Natural killer cell treated with Interleukin-12 subunit alpha and Interleukin-12 subunit beta and Interleukin-15 and Interleukin-18, amount 100 ng/mL, for 72 hours (primary cell): ENCODE data around the gene KXD1. TPM values are rescaled to one million over a fixed set of nuclear protein-coding genes. Genes with fewer than 3 reads are reported as not detected.

Experiments
- ATAC-seq, 2 donors: fragments of 150-1000 bp; cut with Tn5 transposase in 1 of 2; sonication (Bioruptor Pico), chemical (Tn5 transposase) in 1 of 2; 2 replicates each; pipeline ENCODE4 v1.10.0; 2021
- DNase-seq: peaks from one replicate; pipeline ENCODE4 v3.0.0; 2022; ENCODE audit warnings: low spot score
- H3K27ac Mint-ChIP-seq, 2 donors: 1 replicate in 1 of 2; 2 replicates in 1 of 2; pipeline ENCODE4 v1.8.0; 2022; ENCODE audit warnings: mixed read lengths in 2 of 2, mild to moderate bottlenecking in 1 of 2, moderate library complexity in 1 of 2
- H3K27me3 Mint-ChIP-seq, 2 donors: 1 replicate in 1 of 2; 2 replicates in 1 of 2; pipeline ENCODE4 v1.8.0; 2022; ENCODE audit warnings: mixed read lengths in 2 of 2
- H3K36me3 Mint-ChIP-seq: one replicate; pipeline ENCODE4 v1.8.0; 2022; ENCODE audit warnings: mixed read lengths
- H3K4me1 Mint-ChIP-seq, 2 donors: 1 replicate in 1 of 2; 2 replicates in 1 of 2; pipeline ENCODE4 v1.8.0; 2022; ENCODE audit warnings: low read depth in 2 of 2, mixed read lengths in 2 of 2, mild to moderate bottlenecking in 1 of 2
- H3K4me3 Mint-ChIP-seq: one replicate; pipeline ENCODE4 v1.8.0; 2022; ENCODE audit warnings: mixed read lengths
- H3K9me3 Mint-ChIP-seq: 2 replicates; pipeline ENCODE4 v1.8.0; 2022; ENCODE audit warnings: mixed read lengths
- total RNA-seq, 2 donors: library from RNA; stranded (reverse); gene quantifications; one replicate each; pipeline ENCODE4 v1.2.3, GENCODE V29; 2022

The KXD1 gene
- total RNA-seq, 2 donors from 2014 or later, result 105 to 144 TPM

DNA sequence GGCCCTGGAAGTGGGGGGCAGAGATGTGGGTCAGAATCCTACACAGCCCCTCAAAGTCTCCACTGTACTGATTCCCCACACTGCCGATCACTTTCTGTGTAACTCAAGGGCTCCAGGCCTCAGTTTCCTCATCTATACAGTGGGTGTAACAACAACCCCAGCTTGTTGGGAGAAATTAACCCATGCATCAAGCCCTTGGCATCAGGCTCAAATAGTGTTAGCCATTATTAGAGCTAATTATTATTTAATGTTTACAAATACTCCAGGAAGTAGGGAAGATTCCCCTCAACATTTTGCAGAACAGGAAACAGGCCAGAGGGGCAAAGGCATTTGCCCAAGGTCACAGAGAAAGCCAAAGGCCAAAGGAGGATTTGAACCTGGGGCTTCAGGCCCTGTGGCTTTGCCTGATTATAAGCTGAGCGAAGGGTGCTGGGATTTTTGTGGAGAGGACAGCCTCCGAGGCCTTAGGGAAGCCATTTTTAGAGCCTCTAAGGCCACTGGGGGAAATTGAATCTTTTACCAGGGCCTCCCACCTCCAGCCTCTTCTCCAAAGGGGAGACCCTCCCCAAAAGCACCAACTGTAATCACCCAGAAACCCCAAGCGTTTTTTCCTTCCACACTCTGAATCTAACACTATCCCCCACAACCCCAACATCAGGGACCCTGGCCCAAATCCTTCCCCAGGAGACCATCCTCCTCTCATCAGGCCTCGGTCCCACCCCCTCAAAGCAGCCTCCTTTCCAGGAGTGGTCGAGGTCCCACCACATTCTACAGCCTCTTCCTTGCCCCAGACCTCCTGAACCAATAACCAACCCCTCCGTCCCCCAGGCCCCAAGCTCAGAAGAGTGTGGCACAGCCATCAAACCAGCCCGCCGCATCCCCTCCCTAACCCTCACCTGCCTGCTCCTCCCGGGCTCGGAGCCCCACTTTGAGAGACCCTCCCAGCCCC is 15.4 kb upstream of the KXD1 start:
- Mint-ChIP-seq H3K9me3 (no peaks in the 10 kb centered on the region), H3K36me3 (no peaks in the 10 kb centered on the region), H3K4me3 (peak overlapping the region; percentile 92), H3K27me3 (no peaks in the 10 kb centered on the region), H3K4me1 (peaks cover 24 to 26% of the 10 kb centered on the region in 2 donors), H3K27ac (peak overlapping the region; percentile 80 to 89)
- peak; percentile 54 for DNase-seq
- no peak for ATAC-seq

DNA sequence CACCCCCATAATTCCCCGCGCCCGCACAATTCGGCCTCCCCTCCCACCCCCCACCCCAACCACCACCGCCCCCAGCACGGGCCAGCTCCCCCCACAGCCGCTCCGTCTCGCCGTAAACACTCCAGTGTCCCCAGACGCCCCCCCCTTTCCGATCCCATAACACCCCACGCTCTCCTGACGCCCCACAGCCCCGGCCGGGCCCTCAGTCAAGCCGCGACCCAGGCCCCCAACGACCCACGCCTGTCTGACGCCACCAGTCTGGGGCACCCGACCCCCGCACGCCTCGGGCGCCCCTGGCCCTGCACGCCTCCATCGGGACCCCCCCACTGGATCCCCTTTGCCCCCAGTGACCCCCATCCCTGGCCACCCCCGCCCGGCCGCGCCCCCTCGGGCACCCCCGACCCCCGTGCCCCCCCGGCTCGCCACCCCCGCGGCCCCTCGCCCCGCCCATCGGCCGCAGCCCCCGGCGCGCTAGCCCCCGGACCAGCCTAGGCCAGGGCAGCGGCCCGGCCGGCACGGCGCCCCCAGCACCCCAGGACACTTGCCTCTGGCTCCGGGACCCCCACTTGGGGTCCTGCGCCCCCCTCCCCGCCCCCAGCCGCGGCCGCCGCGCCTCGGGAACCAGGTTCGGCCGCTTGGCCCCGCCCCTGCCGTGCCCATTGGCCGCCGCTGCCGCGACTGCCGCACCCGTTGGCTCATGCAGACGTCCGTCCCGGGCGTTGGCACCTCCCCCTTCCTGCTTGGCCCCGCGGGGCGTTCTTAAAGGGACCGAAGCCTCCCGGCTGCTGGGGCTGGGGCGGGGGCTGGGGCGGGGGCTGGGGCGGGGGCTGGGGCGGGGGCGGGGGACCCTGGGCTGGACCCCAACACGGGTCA is 14.5 kb upstream of the KXD1 start, which contains the start of gene FKBP8:
Gene FKBP8, minus strand, starts transcription at position 633 of the 873 bp plus-strand sequence. CDS start 1,603 bp downstream, outside the sequence.
- H3K27ac Mint-ChIP-seq, result peak within 1 kb of the TSS; percentile 85 to 93
- no peaks in the 10 kb centered on the region for H3K27me3 Mint-ChIP-seq
- H3K36me3 Mint-ChIP-seq, result no peaks in the 10 kb centered on the region
- peak within 1 kb of the TSS; percentile 92 for H3K4me3 Mint-ChIP-seq
- peaks cover 24 to 26% of the 10 kb centered on the region in 2 donors for H3K4me1 Mint-ChIP-seq
- DNase-seq (peak; percentile 94), ATAC-seq (peak; percentile 98 to 99)
- no peaks in the 10 kb centered on the region for H3K9me3 Mint-ChIP-seq

DNA sequence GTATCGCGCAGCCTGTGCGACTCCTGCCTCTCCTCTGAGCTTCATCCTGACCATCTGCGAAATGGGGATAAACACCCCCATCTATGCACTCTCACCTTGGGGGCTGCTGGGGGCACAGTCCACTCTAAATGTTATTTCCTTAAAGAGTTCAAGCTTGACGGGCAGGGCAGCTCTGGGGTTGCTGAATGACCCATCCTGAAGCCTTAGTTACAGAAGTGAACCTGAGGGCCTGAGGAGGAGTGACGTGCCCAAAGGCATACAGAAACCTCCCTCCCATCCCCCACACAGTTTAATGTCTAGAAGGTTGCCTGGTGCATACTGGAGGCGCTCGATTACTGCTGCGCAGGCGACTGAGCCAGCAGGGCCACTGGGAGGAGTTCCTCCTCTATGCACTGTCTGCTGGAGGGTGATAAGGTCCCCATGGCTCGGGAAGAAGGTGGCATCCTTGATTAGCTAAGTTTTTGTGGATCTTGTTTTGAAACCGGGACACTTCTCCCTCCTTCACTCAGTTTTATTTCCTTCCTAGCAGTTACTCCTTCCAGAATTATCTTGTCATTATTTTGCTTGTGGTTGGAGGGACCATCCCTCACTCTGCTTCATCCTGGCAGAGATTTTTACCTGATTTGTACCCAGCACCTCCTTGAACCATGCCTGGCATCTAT is 13.7 kb upstream of the KXD1 start:
- no peaks in the 10 kb centered on the region for H3K36me3 Mint-ChIP-seq
- peak overlapping the region; percentile 85 to 93 for H3K27ac Mint-ChIP-seq
- H3K27me3 Mint-ChIP-seq, result no peaks in the 10 kb centered on the region
- ATAC-seq (peak; percentile 79 to 85), DNase-seq (peak; percentile 82)
- peaks cover 24 to 26% of the 10 kb centered on the region in 2 donors for H3K4me1 Mint-ChIP-seq
- H3K4me3 Mint-ChIP-seq, result peak overlapping the region; percentile 92
- no peaks in the 10 kb centered on the region for H3K9me3 Mint-ChIP-seq

DNA sequence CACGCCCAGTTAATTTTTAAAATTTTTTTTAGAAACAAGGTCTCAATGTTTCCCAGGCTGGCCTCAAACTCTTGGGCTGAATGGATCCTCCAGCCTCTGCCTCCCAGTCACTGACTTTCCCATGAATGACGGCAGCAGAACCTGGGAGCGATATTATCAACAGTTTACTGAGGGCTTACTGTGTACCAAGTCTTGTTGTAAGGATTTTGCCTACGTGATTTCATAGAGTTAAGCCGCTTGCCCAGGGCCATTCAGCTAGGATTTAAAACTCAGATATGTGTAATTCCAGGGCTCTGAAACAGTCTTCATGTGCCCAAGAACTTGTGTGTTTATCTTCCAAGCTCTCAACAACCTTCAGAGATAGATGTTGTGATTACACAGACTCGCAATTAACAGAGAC is 6.0 kb upstream of the KXD1 start:
- Mint-ChIP-seq H3K27me3 (no peaks in the 10 kb centered on the region), H3K4me3 (no peak overlapping the region), H3K9me3 (no peaks in the 10 kb centered on the region), H3K4me1 (no peaks in the 10 kb centered on the region), H3K27ac (no peak overlapping the region), H3K36me3 (no peaks in the 10 kb centered on the region)
- no peak for DNase-seq
- no peak for ATAC-seq

DNA sequence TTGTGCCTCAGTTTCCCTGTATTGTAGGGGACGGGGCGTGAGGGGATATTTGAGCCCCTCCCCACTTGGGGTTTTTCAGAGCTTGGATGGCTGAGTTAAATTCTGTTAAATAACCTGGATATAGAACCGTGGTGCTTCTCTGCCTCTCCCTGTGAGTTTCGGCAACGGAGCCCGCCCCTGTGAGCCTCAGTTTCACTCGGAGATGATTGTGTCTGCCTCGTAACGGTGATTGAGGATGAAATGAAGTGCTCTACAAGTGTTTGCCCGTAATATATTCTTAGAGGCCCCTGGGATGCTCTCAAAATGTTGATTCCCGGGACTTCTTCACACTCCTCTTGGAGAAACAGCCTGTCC is 509 bp downstream of the KXD1 start:
- H3K4me1 Mint-ChIP-seq, result peaks cover 11 to 14% of the 10 kb centered on the region in 2 donors
- peak overlapping the region; percentile 87 for H3K4me3 Mint-ChIP-seq
- ATAC-seq, result no peak
- no peaks in the 10 kb centered on the region for H3K27me3 Mint-ChIP-seq
- no peaks in the 10 kb centered on the region for H3K9me3 Mint-ChIP-seq
- peak overlapping the region; percentile 81 to 97 for H3K27ac Mint-ChIP-seq
- no peak for DNase-seq
- no peaks in the 10 kb centered on the region for H3K36me3 Mint-ChIP-seq

DNA sequence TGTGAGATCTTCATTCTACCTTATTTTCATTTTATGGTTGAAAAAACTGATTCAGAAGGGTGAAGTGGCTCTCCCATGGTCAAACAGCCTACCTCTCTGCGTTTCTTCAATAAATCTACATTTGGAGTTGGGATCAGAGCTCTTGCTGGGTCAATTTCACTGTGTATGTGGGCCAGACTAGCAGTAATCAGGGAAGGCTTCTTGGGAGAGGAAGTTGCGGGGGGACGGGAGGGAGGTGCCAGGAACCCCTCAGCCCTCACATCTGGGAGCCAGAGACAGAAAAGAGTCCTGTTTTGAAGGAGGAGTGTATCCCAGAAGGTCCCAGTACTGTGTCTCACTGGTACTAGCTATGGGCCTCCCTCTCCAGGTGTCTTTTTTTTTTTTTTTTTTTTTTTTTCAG is 934 bp downstream of the KXD1 start:
- no peaks in the 10 kb centered on the region for H3K9me3 Mint-ChIP-seq
- peak overlapping the region; percentile 81 to 97 for H3K27ac Mint-ChIP-seq
- H3K36me3 Mint-ChIP-seq, result no peaks in the 10 kb centered on the region
- ATAC-seq (no peak), DNase-seq (peak; percentile 44)
- H3K4me3 Mint-ChIP-seq, result peak overlapping the region; percentile 87
- H3K27me3 Mint-ChIP-seq, result no peaks in the 10 kb centered on the region
- H3K4me1 Mint-ChIP-seq, result peaks cover 11 to 14% of the 10 kb centered on the region in 2 donors

DNA sequence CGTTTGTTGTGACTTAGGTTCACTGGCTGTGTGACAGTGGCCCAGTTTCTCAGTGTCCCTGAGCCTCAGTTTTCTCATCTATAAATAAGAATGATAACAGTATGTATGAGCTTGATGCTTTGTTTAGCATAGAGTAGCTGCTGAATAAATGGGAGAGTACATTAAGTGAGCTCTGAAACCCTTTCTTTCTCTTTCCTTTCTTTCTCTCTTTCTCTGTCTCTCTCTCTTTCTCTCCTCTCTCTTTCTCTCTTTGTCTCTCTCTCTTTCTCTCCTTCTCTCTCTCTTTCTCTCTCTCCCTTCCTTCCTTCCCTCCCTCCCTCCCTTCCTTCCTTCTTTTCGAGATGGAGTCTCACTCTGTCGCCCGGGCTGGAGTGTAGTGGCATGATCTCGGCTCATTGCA is 2.0 kb downstream of the KXD1 start:
- H3K27me3 Mint-ChIP-seq, result no peaks in the 10 kb centered on the region
- H3K27ac Mint-ChIP-seq, result peak overlapping the region; percentile 81 to 97
- no peaks in the 10 kb centered on the region for H3K36me3 Mint-ChIP-seq
- DNase-seq (no peak), ATAC-seq (no peak)
- H3K9me3 Mint-ChIP-seq, result no peaks in the 10 kb centered on the region
- peaks cover 11 to 14% of the 10 kb centered on the region in 2 donors for H3K4me1 Mint-ChIP-seq
- H3K4me3 Mint-ChIP-seq, result peak overlapping the region; percentile 87

DNA sequence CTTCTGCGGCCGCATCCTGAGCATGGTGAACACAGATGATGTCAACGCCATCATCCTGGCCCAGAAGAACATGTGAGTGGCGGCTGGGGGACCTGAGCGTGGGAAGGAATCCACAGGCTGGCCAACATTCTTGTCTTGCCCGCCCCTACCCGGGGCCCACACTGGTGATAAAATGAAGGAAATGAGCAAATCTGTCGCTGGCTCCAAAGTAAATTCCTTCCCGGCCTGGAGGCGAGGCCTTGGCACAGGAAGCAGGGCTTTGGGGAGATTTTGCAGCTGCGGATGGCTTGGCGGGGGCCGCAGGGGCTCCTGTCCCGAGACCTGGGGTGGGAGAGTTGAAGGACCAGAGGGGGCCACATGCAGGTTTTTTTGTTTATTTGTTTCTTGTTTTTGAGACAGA is 4.4 kb downstream of the KXD1 start:
- ATAC-seq (no peak), DNase-seq (peak; percentile 12)
- H3K27ac Mint-ChIP-seq, result peak overlapping the region in 1 of 2 donors; percentile 50
- H3K4me3 Mint-ChIP-seq, result no peak overlapping the region
- H3K36me3 Mint-ChIP-seq, result no peaks in the 10 kb centered on the region
- H3K4me1 Mint-ChIP-seq, result peaks cover 11 to 14% of the 10 kb centered on the region in 2 donors
- H3K27me3 Mint-ChIP-seq, result no peaks in the 10 kb centered on the region
- no peaks in the 10 kb centered on the region for H3K9me3 Mint-ChIP-seq

DNA sequence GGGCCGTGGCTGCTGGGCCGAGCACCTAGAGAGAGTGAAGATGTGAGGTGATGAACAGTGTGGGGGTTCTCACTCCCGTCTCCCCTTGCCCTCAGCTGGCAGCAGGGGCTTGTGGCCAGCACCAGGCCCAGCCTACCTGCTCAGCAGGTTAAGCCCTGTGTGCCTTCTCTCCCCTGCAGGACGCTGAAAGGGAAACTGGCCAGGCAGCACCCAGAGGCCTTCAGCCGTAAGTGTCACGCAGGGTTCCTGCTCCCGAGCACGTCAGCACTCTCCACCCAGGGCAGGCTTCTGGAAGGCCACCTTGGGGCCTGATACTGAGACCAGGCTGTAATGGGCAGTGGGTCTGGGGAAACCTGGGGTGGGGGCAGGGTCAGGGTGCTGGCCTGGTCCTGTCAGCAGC is 9.3 kb downstream of the KXD1 start:
- Mint-ChIP-seq H3K36me3 (no peaks in the 10 kb centered on the region), H3K4me3 (no peak overlapping the region), H3K9me3 (no peaks in the 10 kb centered on the region), H3K4me1 (peaks cover 6 to 8% of the 10 kb centered on the region in 2 donors), H3K27me3 (no peaks in the 10 kb centered on the region), H3K27ac (no peak overlapping the region)
- no peak for DNase-seq
- ATAC-seq, result no peak

DNA sequence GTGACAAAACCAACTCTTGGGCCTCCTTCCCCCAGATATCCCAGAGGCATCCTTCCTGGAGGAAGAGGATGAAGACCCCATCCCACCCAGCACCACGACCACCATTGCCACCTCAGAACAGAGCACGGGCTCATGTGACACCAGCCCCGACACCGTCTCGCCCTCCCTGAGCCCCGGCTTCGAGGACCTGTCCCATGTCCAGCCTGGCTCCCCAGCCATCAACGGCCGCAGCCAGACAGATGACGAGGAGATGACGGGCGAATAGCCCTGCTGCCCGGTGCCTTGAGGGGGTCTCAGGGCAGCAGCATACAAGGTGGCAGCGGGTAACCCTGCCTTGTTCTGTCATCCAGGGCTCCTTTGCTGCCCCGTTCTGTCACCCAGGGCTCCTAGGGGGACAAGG is 10.7 kb downstream of the KXD1 start:
- Mint-ChIP-seq H3K9me3 (no peaks in the 10 kb centered on the region), H3K36me3 (peaks cover 8% of the 10 kb centered on the region), H3K4me3 (no peak overlapping the region), H3K27me3 (no peaks in the 10 kb centered on the region), H3K27ac (no peak overlapping the region), H3K4me1 (peaks cover 19 to 20% of the 10 kb centered on the region in 2 donors)
- no peak for ATAC-seq
- no peak for DNase-seq

DNA sequence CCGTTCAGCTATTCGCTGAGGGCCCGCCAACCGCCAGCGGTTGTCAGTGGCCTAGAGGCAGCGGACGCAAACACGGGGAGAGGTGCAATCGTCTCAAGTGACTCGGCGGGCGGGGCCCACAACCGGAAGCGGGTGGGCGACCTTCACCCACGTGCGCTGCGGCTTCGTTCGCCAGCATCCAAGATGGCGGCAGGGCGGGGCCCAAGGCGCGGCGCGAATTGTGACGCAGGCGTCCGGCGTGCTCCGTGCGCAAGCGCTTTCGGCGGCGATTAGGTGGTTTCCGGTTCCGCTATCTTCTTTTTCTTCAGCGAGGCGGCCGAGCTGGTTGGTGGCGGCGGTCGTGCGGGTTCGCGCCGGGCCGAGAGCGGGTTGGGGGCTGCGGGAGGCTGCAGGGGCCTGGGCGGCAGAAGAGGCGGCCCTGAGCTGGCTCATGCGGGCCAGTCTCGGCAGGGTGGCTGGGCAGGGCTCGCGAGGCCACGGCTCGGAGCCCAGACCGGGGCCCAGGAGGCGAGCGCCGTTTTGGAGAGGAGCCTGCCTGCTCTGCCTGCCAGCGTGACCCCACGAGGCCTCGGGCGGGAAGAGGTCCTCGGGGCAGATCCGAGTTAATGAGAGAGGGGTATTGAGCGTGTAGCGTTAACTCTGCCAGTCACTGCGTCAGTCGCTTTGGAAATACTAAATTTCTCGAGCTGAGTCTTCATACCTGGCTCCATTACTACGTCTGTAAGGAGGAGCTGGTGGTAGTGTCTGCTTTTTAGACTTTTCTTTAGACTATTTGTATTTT is 14.1 kb downstream of the KXD1 start, which contains the start of gene UBA52:
Gene UBA52, plus strand, starts transcription at position 294 of the 781 bp plus-strand sequence. CDS start 1,444 bp downstream, outside the sequence.
- H3K36me3 Mint-ChIP-seq, result peaks cover 8% of the 10 kb centered on the region
- no peaks in the 10 kb centered on the region for H3K27me3 Mint-ChIP-seq
- peak within 1 kb of the TSS; percentile 87 to 91 for H3K27ac Mint-ChIP-seq
- peaks cover 19 to 29% of the 10 kb centered on the region in 2 donors for H3K4me1 Mint-ChIP-seq
- no peaks in the 10 kb centered on the region for H3K9me3 Mint-ChIP-seq
- peak; percentile 96 to 98 for ATAC-seq
- peak; percentile 99 for DNase-seq
- H3K4me3 Mint-ChIP-seq, result peak within 1 kb of the TSS; percentile 98

DNA sequence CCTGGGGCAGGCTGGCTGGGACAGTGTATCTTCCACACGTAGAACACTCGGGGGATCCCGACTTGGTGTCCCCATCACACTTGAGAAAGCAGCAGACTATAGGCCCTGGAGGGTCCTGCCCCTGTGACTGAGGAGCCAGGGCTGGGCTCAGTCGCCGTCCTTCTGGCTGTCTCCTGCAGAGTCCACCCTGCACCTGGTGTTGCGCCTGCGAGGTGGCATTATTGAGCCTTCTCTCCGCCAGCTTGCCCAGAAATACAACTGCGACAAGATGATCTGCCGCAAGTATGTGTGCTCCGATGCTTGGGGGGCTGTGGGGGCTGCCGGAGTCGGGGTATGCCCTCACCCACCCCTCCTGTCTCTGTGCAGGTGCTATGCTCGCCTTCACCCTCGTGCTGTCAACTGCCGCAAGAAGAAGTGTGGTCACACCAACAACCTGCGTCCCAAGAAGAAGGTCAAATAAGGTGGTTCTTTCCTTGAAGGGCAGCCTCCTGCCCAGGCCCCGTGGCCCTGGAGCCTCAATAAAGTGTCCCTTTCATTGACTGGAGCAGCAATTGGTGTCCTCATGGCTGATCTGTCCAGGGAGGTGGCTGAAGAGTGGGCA is 17.1 kb downstream of the KXD1 start:
- peaks cover 8% of the 10 kb centered on the region for H3K36me3 Mint-ChIP-seq
- ATAC-seq (no peak), DNase-seq (no peak)
- peak overlapping the region; percentile 15 for H3K4me3 Mint-ChIP-seq
- H3K4me1 Mint-ChIP-seq, result peaks cover 19 to 29% of the 10 kb centered on the region in 2 donors
- no peak overlapping the region for H3K27ac Mint-ChIP-seq
- H3K27me3 Mint-ChIP-seq, result no peaks in the 10 kb centered on the region
- H3K9me3 Mint-ChIP-seq, result no peaks in the 10 kb centered on the region
